ENCODE data around the gene IGFN1. TPM values are rescaled to one million over a fixed set of nuclear protein-coding genes. Genes with fewer than 3 reads are reported as not detected.

IGFN1 gene
- total and polyA plus RNA-seq, 10 of the 15 experiments (the other 5 are each of a cell fraction or from before 2014, with no cell fraction given), result not detected

- TF ChIP-seq E2F8 (IDR thresholded peaks at IDR 0.05; ENCODE audit: low read depth, partially characterized antibody), result no peak
- no peak for TF ChIP-seq POLR2AphosphoS5 (IDR thresholded peaks at IDR 0.05; ENCODE audit: low read length)
- TF ChIP-seq USF1 (IDR thresholded peaks at IDR 0.05; ENCODE audit: borderline replicate concordance, extremely low read length, insufficient read depth, low read depth, low read length), result no peak
- no peak for TF ChIP-seq ZZZ3 (IDR thresholded peaks at IDR 0.05; ENCODE audit: control insufficient read depth, insufficient read length, low read depth)
- no peak for TF ChIP-seq SRF (IDR thresholded peaks at IDR 0.05; ENCODE audit: low read depth in 2 of 2, low read length in 2 of 2)
- no peak for TF ChIP-seq ATF7 (IDR thresholded peaks at IDR 0.05; ENCODE audit: low read depth)
- TF ChIP-seq SMC3 (IDR thresholded peaks at IDR 0.05; ENCODE audit: borderline replicate concordance, low read length), result peak; percentile 91
- no peak for TF ChIP-seq NFYB (IDR thresholded peaks at IDR 0.05; ENCODE audit: insufficient read depth, low read depth, low read length)
- TF ChIP-seq CTCF (IDR thresholded peaks at IDR 0.05 in 2 of 3, conservative IDR thresholded peaks at IDR 0.05 in 1 of 3; ENCODE audit: control insufficient read depth in 2 of 3, extremely low read depth in 1 of 3, insufficient read depth in 1 of 3, low read depth in 3 of 3, low read length in 3 of 3), result peak; percentile 94 to 99 (median 96)
- peak; percentile 89 for TF ChIP-seq RAD21 (IDR thresholded peaks at IDR 0.05; ENCODE audit: insufficient read depth, low read depth, low read length)
- no peak for TF ChIP-seq HSF1 (IDR thresholded peaks at IDR 0.05; ENCODE audit: low read depth, low read length)
- no peak for TF ChIP-seq CHD2 (IDR thresholded peaks at IDR 0.05; ENCODE audit: borderline replicate concordance, low read depth, low read length)
- TF ChIP-seq MEF2B (IDR thresholded peaks at IDR 0.05; ENCODE audit: partially characterized antibody, poor library complexity, severe bottlenecking), result no peak
- no peak for TF ChIP-seq CREM (IDR thresholded peaks at IDR 0.05; ENCODE audit: low read depth)
- TF ChIP-seq ZNF217 (IDR thresholded peaks at IDR 0.05), result no peak
- TF ChIP-seq REST (IDR thresholded peaks at IDR 0.05; ENCODE audit: low read depth, low read length), result no peak
- no peak for TF ChIP-seq GATAD2B (conservative IDR thresholded peaks at IDR 0.05; ENCODE audit: low read depth)
These were observed 64.2 kb downstream of the IGFN1 start (continued) for GRCh38 chr1:201254625-201255478.

Data from GM12878 (cell line).